ENCODE data around the gene HCN3. TPM values are rescaled to one million over a fixed set of nuclear protein-coding genes. Genes with fewer than 3 reads are reported as not detected.

Gene HCN3
- total RNA-seq, 1 experiment from 2014 or later, result 5.4 TPM

- Histone ChIP-seq H3K4ac (ENCODE audit: low read depth, low read length) (no peak overlapping the region), H2AFZ (ENCODE audit: low read length) (no peak overlapping the region), H3K4me2 (ENCODE audit: insufficient read depth, insufficient read length, low read length) (peak overlapping the region; percentile 66), H2BK120ac (ENCODE audit: low read depth, low read length, poor library complexity, severe bottlenecking) (no peak overlapping the region), H3K27me3 (ENCODE audit: insufficient read depth, low read length) (no peaks in the 10 kb centered on the region; the same call in 1 of the 2 replicates), H2BK15ac (ENCODE audit: low read depth, low read length) (no peak overlapping the region), H3K14ac (ENCODE audit: insufficient read depth, low read length) (no peak overlapping the region), H3T11ph (ENCODE audit: low read length) (no peak overlapping the region), H4K5ac (ENCODE audit: insufficient read length, low read depth, low read length) (no peak overlapping the region), H2BK12ac (ENCODE audit: insufficient read length, low read depth, low read length) (no peak overlapping the region), H3K27ac (ENCODE audit: insufficient read length, low read depth, low read length) (no peak overlapping the region), H2BK20ac (ENCODE audit: low read depth, low read length, poor library complexity, severe bottlenecking) (no peak overlapping the region), H3K4me1 (ENCODE audit: insufficient read depth, low read length) (no peaks in the 10 kb centered on the region), H3K9ac (ENCODE audit: extremely low read depth, insufficient read length, low read length) (peak overlapping the region; percentile 35), H4K8ac (replicated peaks; ENCODE audit: insufficient read length, low read depth, low read length) (no peak overlapping the region), H4K91ac (ENCODE audit: insufficient read length, low read depth, low read length) (no peak overlapping the region), H3K18ac (ENCODE audit: insufficient read length, low read depth, low read length) (no peak overlapping the region), H3K23me2 (ENCODE audit: insufficient read length, low read depth, low read length, poor library complexity, severe bottlenecking) (peaks cover 9% of the 10 kb centered on the region), H3K79me1 (ENCODE audit: insufficient read depth, low read depth, low read length, poor library complexity, severe bottlenecking) (no peaks in the 10 kb centered on the region), H4K20me1 (ENCODE audit: control insufficient read depth, insufficient read depth, insufficient read length) (no peaks in the 10 kb centered on the region), H3K56ac (ENCODE audit: insufficient read length, low read depth, low read length) (no peak overlapping the region), H3K79me2 (ENCODE audit: insufficient read depth, low read length) (no peaks in the 10 kb centered on the region), H3K9me3 (ENCODE audit: control insufficient read depth, low read depth, low read length) (no peaks in the 10 kb centered on the region), H3K23ac (ENCODE audit: insufficient read length, low read depth, low read length) (no peak overlapping the region), H2BK5ac (ENCODE audit: insufficient read length, low read length) (no peak overlapping the region), H2AK5ac (ENCODE audit: insufficient read length, low read length) (no peak overlapping the region)
- TF ChIP-seq CTCF (conservative IDR thresholded peaks at IDR 0.05), result no peak
- peak; percentile 78 for DNase-seq
- peaks cover 2 to 22% (median 21%) of the 10 kb centered on the region in 3 experiments; a peak in 6 of 7 replicates for H3K36me3 Mint-ChIP-seq (ENCODE audit: insufficient read depth in 1 of 3, low read depth in 3 of 3)
- peak overlapping the region; percentile 68 to 81 for H3K4me3 Mint-ChIP-seq
- peaks cover 0 to 3% of the 10 kb centered on the region in 2 experiments; a peak in 1 of 5 replicates for H3K9me3 Mint-ChIP-seq
- H3K4me1 Mint-ChIP-seq, result peaks cover 28 to 34% of the 10 kb centered on the region in 2 experiments
- no CpG with 5 or more reads among the region's 4 CpGs for WGBS (ENCODE audit: extremely low coverage, insufficient read length, low lambda C conversion rate)
- H3K27ac Mint-ChIP-seq, result peak overlapping the region; percentile 42 to 94 (median 67); a peak in 6 of 7 replicates
- peaks cover 26% of the 10 kb centered on the region for H3K27me3 Mint-ChIP-seq (ENCODE audit: low read depth)
Observed at GRCh38 chr1:155241069-155241679, 36.1 kb upstream of the HCN3 start.

Measured in H9 (cell line).